Fibroblast of lung (primary cell): ENCODE results near the gene DSCAML1.

ENCODE experiments used
- EZH2 ChIP-seq: IDR thresholded peaks from 2 replicates; pipeline ENCODE4 v1.5.1; 2012; ENCODE audit warnings: low read length, control low read depth, mild to moderate bottlenecking; ENCODE audit errors: missing control alignments
- TF ChIP-seq, protein P1 (sequence below), 2 donors: IDR thresholded peaks in 1 of 2; conservative IDR thresholded peaks in 1 of 2; 1 replicate in 1 of 2; 2 replicates in 1 of 2; pipeline ENCODE4 v1.5.1; 2011 to 2012; ENCODE audit warnings: low read length in 2 of 2, control low read depth in 1 of 2, inconsistent platforms in 1 of 2, low read depth in 1 of 2, mild to moderate bottlenecking in 1 of 2

DNA sequence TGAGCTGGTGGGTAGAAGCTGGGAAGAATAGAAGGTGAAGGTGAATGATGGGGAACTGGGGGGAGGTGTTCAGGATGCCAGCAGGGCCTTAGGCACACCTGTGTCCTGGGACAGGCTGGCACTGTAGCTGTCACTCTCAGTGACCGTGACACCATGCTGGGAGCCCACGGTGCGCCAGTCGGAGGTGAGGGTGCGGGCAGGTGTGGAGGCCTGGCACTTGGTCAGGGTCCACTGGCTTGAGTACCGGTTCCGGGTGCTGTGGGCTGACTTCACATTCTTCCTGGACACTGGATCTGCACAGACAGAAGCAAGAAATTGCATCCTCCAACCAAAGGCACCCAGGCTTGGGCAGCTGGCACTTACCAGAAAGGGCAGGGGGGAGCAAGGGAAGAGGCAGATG is 365.6 kb downstream of the DSCAML1 start:
- no peak for TF ChIP-seq EZH2
- TF ChIP-seq, protein P1, sequence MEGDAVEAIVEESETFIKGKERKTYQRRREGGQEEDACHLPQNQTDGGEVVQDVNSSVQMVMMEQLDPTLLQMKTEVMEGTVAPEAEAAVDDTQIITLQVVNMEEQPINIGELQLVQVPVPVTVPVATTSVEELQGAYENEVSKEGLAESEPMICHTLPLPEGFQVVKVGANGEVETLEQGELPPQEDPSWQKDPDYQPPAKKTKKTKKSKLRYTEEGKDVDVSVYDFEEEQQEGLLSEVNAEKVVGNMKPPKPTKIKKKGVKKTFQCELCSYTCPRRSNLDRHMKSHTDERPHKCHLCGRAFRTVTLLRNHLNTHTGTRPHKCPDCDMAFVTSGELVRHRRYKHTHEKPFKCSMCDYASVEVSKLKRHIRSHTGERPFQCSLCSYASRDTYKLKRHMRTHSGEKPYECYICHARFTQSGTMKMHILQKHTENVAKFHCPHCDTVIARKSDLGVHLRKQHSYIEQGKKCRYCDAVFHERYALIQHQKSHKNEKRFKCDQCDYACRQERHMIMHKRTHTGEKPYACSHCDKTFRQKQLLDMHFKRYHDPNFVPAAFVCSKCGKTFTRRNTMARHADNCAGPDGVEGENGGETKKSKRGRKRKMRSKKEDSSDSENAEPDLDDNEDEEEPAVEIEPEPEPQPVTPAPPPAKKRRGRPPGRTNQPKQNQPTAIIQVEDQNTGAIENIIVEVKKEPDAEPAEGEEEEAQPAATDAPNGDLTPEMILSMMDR (conservative IDR thresholded peaks at IDR 0.05 in 1 of 2, IDR thresholded peaks at IDR 0.05 in 1 of 2; ENCODE audit: low read depth in 1 of 2, low read length in 2 of 2) = no peak
